Measurements from ENCODE around the gene UGT1A7.

DNA sequence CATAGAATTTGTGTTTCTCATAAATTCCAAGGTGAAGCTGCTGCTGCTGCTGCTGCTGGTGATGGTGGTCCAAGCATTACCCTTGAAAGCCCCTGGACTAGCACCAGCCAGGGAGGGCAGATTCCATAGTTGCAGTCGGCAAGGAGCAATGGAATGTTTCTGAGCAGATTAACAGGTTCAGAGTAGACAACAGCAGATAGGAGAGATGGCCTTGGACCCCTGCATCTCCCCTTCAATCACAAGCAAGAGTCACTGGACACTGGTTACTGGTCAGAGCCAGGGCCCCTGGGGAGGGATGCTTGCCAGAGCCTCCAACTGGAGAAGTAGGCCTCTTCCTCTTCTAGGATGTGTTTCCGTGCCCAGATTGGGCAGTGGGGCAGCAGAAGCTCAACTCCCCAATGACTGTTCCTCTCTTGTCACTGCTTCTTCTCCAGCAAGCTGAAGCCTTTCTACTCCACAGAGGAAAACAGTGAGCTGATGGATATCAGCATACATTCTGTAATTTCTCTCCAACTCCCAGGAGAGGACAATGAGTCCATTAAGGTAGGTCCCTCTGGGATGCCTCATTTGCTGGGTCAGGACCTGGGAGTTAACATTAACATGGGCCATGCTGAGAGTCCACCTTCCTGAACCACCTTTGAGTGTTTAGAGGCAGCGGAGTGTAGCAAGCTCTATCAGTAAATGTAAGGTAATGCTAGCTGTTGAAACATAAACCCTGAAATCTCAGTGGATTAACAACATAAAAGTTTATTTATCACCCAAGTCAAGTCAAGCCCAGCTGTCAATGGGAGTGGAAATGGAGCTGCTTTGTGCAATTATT lies 131.7 kb downstream of the UGT1A7 start:
- no peak for TF ChIP-seq EZH2 (IDR thresholded peaks at IDR 0.05; ENCODE audit: insufficient read depth, poor library complexity, severe bottlenecking)
- no peak for TF ChIP-seq EZH2phosphoT487 (IDR thresholded peaks at IDR 0.05; ENCODE audit: insufficient read depth, low read depth)
